IMR-90 (cell line): ENCODE data around the gene DPP6. TPM values are rescaled to one million over a fixed set of nuclear protein-coding genes. Genes with fewer than 3 reads are reported as not detected.

ENCODE experiments used
- ATAC-seq: fragments of 200-7000 bp; cut with Tn5 transposase; 2 replicates; pipeline ENCODE4 v1.9.1; 2020; ENCODE audit warnings: low read depth, mild to moderate bottlenecking, moderate library complexity
- BruUV-seq: library from RNA; stranded (reverse); fragments of 400-500 nt; replicated peaks from 2 replicates; lab custom pipeline; 2021; lab: Mats Ljungman, UMichigan
- CTCF ChIA-PET: fragments of 300-600 bp; formaldehyde crosslinking; extraction: SDS; loops from one replicate; lab custom pipeline; 2021; ENCODE audit warnings: antibody characterized with exemption; lab: Yijun Ruan, JAX
- POLR2A ChIA-PET: fragments of 300-600 bp; sonication (Branson Sonifier 250); formaldehyde crosslinking; loops from one replicate; lab custom pipeline; 2022; ENCODE audit warnings: antibody characterized with exemption; ENCODE audit not compliant: unreplicated experiment; lab: Charles Lee
- DNase-seq: peaks from one replicate; pipeline ENCODE4 v3.0.0; 2013
- H2AFZ ChIP-seq: replicated peaks from 2 replicates; pipeline ENCODE3; 2013; ENCODE audit warnings: low read length, mild to moderate bottlenecking; ENCODE audit not compliant: poor library complexity
- H2AK5ac ChIP-seq: 2 replicates; pipeline ENCODE4 v1.6.1; 2013; ENCODE audit warnings: low read depth, low read length, inconsistent platforms
- H2AK9ac ChIP-seq: replicated peaks from 2 replicates; pipeline ENCODE3; 2013; ENCODE audit warnings: mild to moderate bottlenecking, low read depth, low read length, moderate library complexity; ENCODE audit not compliant: poor library complexity
- H2BK120ac ChIP-seq: 2 replicates; pipeline ENCODE4 v1.6.1; 2013; ENCODE audit warnings: low read depth, low read length, inconsistent platforms
- H2BK15ac ChIP-seq: 3 replicates; pipeline ENCODE4 v1.6.1; 2013; ENCODE audit warnings: low read depth, low read length, inconsistent platforms
- H2BK20ac ChIP-seq: 2 replicates; pipeline ENCODE4 v1.6.1; 2013; ENCODE audit warnings: low read depth, mild to moderate bottlenecking, inconsistent platforms, low read length, moderate library complexity
- H2BK5ac ChIP-seq: 2 replicates; pipeline ENCODE4 v1.6.1; 2013; ENCODE audit warnings: mild to moderate bottlenecking, low read depth, low read length, inconsistent platforms; ENCODE audit not compliant: poor library complexity, severe bottlenecking
- H3K14ac ChIP-seq: replicated peaks from 2 replicates; pipeline ENCODE4 v1.6.1; 2013; ENCODE audit warnings: low read depth, low read length, inconsistent platforms
- H3K18ac ChIP-seq: 2 replicates; pipeline ENCODE4 v1.6.1; 2013; ENCODE audit warnings: low read depth, low read length, control low read depth
- H3K23ac ChIP-seq: 2 replicates; pipeline ENCODE4 v1.6.1; 2013; ENCODE audit warnings: low read depth, low read length, inconsistent platforms
- H3K27ac ChIP-seq: 2 replicates; pipeline ENCODE4 v1.5.1; 2013; ENCODE audit warnings: mild to moderate bottlenecking, control low read depth, low read length; ENCODE audit not compliant: insufficient read depth
- H3K27me3 ChIP-seq: 2 replicates; pipeline ENCODE4 v1.6.1; 2013; ENCODE audit warnings: low read length; ENCODE audit not compliant: control insufficient read depth, insufficient read depth
- H3K36me3 ChIP-seq: 2 replicates; pipeline ENCODE4 v1.6.1; 2013; ENCODE audit warnings: low read length, mixed read lengths; ENCODE audit not compliant: control insufficient read depth, insufficient read depth
- H3K4ac ChIP-seq: 2 replicates; pipeline ENCODE4 v1.6.1; 2013; ENCODE audit warnings: low read depth, low read length, inconsistent platforms
- H3K4me1 ChIP-seq: 2 replicates; pipeline ENCODE4 v1.6.1; 2013; ENCODE audit warnings: low read length, mixed read lengths; ENCODE audit not compliant: control insufficient read depth, insufficient read depth
- H3K4me2 ChIP-seq: 2 replicates; pipeline ENCODE4 v1.6.1; 2013; ENCODE audit warnings: low read depth, mild to moderate bottlenecking, control low read depth, low read length, moderate library complexity
- H3K4me3 ChIP-seq: 2 replicates; pipeline ENCODE4 v1.5.1; 2013; ENCODE audit warnings: low read depth, mild to moderate bottlenecking, control low read depth, low read length, moderate library complexity; ENCODE audit not compliant: insufficient read depth
- H3K56ac ChIP-seq: 2 replicates; pipeline ENCODE4 v1.6.1; 2013; ENCODE audit warnings: low read length, inconsistent platforms; ENCODE audit not compliant: insufficient read depth; ENCODE audit errors: extremely low read depth
- H3K79me1 ChIP-seq, 2 experiments: 2 replicates each; pipeline ENCODE4 v1.6.1; 2013; ENCODE audit warnings: low read length in 2 of 2, inconsistent platforms in 1 of 2, low read depth in 1 of 2
- H3K9ac ChIP-seq: 2 replicates; pipeline ENCODE4 v1.6.1; 2013; ENCODE audit warnings: low read depth, low read length, control low read depth
- H3K9me1 ChIP-seq: 2 replicates; pipeline ENCODE4 v1.6.1; 2013; ENCODE audit warnings: low read length, inconsistent platforms; ENCODE audit not compliant: insufficient read depth
- H3K9me3 ChIP-seq: 2 replicates; pipeline ENCODE4 v1.6.1; 2013; ENCODE audit warnings: low read length; ENCODE audit not compliant: control insufficient read depth, insufficient read depth
- H4K20me1 ChIP-seq: 2 replicates; pipeline ENCODE4 v1.6.1; 2013; ENCODE audit warnings: low read length, inconsistent platforms; ENCODE audit not compliant: insufficient read depth
- H4K5ac ChIP-seq: 2 replicates; pipeline ENCODE4 v1.6.1; 2013; ENCODE audit warnings: mild to moderate bottlenecking, low read depth, low read length, control low read depth
- H4K8ac ChIP-seq, 2 experiments: 2 replicates each; pipeline ENCODE4 v1.6.1; 2013; ENCODE audit warnings: low read depth in 2 of 2, low read length in 2 of 2, control low read depth in 1 of 2, inconsistent platforms in 1 of 2
- H4K91ac ChIP-seq: 2 replicates; pipeline ENCODE4 v1.6.1; 2013; ENCODE audit warnings: low read depth, low read length, inconsistent platforms; ENCODE audit not compliant: insufficient read depth
- BHLHE40 ChIP-seq: fragments of 150-350 bp; IDR thresholded peaks from 2 replicates; pipeline ENCODE4 v1.6.1; 2016; ENCODE audit warnings: mild to moderate bottlenecking, low read depth, low read length
- CEBPB ChIP-seq: IDR thresholded peaks from 2 replicates; pipeline ENCODE4 v1.6.1; 2012; ENCODE audit warnings: low read depth, low read length, improper control_type of control experiment
- CHD1 ChIP-seq: IDR thresholded peaks from 2 replicates; pipeline ENCODE4 v1.6.1; 2012; ENCODE audit warnings: low read depth, low read length, improper control_type of control experiment
- FOS ChIP-seq: fragments of 150-350 bp; IDR thresholded peaks from 2 replicates; pipeline ENCODE4 v1.6.1; 2016; ENCODE audit warnings: low read depth, low read length
- MAFK ChIP-seq: IDR thresholded peaks from 2 replicates; pipeline ENCODE4 v1.6.1; 2012; ENCODE audit warnings: low read depth, low read length, improper control_type of control experiment
- MAZ ChIP-seq: IDR thresholded peaks from 2 replicates; pipeline ENCODE4 v1.6.1; 2012; ENCODE audit warnings: low read depth, mild to moderate bottlenecking, low read length, improper control_type of control experiment, moderate library complexity, borderline replicate concordance
- MXI1 ChIP-seq: IDR thresholded peaks from 2 replicates; pipeline ENCODE4 v1.6.1; 2012; ENCODE audit warnings: low read depth, mild to moderate bottlenecking, low read length, moderate library complexity, borderline replicate concordance
- NFE2L2 ChIP-seq: fragments of 150-350 bp; IDR thresholded peaks from 2 replicates; pipeline ENCODE4 v1.6.1; 2016; ENCODE audit warnings: low read depth, mild to moderate bottlenecking, low read length
- POLR2A ChIP-seq: IDR thresholded peaks from 2 replicates; pipeline ENCODE4 v1.6.1; 2012; ENCODE audit warnings: mild to moderate bottlenecking, low read depth, low read length
- RAD21 ChIP-seq: IDR thresholded peaks from 2 replicates; pipeline ENCODE4 v1.6.1; 2012; ENCODE audit warnings: low read length, improper control_type of control experiment
- RCOR1 ChIP-seq: IDR thresholded peaks from 2 replicates; pipeline ENCODE4 v1.6.1; 2012; ENCODE audit warnings: mild to moderate bottlenecking, low read length, improper control_type of control experiment; ENCODE audit not compliant: insufficient replicate concordance
- RFX5 ChIP-seq: IDR thresholded peaks from 2 replicates; pipeline ENCODE4 v1.8.0; 2012; ENCODE audit warnings: low read depth, mild to moderate bottlenecking, low read length, moderate library complexity
- SMC3 ChIP-seq: fragments of 150-350 bp; IDR thresholded peaks from 2 replicates; pipeline ENCODE4 v1.6.1; 2016; ENCODE audit warnings: low read depth, mild to moderate bottlenecking, antibody characterized with exemption, low read length, moderate library complexity
- WGBS, 2 experiments: methylation state at CpG; one replicate each; pipeline versions ENCODE4 v1.1.5 to v1.1.7; 2013; ENCODE audit warnings: missing lambda C conversion rate in 2 of 2; ENCODE audit not compliant: insufficient read length in 1 of 2; ENCODE audit errors: extremely low coverage in 2 of 2; 5-methylcytosine and 5-hydroxymethylcytosine counted together
- dilution Hi-C: fragments of 300-500 bp; cut with HindIII; formaldehyde crosslinking; loops from one replicate; pipeline ENCODE4 v1.14.3; 2018; ENCODE audit warnings: low sequenced_read_pairs; ENCODE audit not compliant: unreplicated experiment
- in situ Hi-C: fragments of 300-500 bp; cut with MboI; formaldehyde crosslinking; loops from 3 replicates; pipeline ENCODE4 v1.14.3; 2019; ENCODE audit warnings: low sequenced_read_pairs, inconsistent platforms, mixed read lengths
- intact Hi-C: fragments of 100-400 bp; cut with micrococcal nuclease; formaldehyde crosslinking; loops from 2 replicates; pipeline ENCODE4 v1.10.0; 2022
- polyA plus RNA-seq, 3 experiments: library from polyadenylated mRNA; depleted of rRNA; stranded (reverse); fragments of >200 nt; gene quantifications; 2 replicates each; pipeline ENCODE4 v1.2.3, GENCODE V29; 2012; ENCODE audit warnings: low replicate concordance in 1 of 3
- total RNA-seq: library from RNA; depleted of rRNA; stranded (reverse); fragments of >200 nt; gene quantifications from 2 replicates; pipeline ENCODE4 v1.2.3, GENCODE V29; 2012
- TF ChIP-seq, protein P1 (sequence below): fragments of 150-350 bp; IDR thresholded peaks from 2 replicates; pipeline ENCODE4 v1.6.1; 2016; ENCODE audit warnings: low read depth, mild to moderate bottlenecking, low read length, moderate library complexity, borderline replicate concordance
- TF ChIP-seq, protein P2 (sequence below): fragments of 150-350 bp; IDR thresholded peaks from 2 replicates; pipeline ENCODE4 v1.6.1; 2017; ENCODE audit warnings: mild to moderate bottlenecking, antibody characterized with exemption, low read length, low read depth
- TF ChIP-seq, protein P3 (sequence below): conservative IDR thresholded peaks from 2 replicates; pipeline ENCODE4 v1.5.1; 2012; ENCODE audit warnings: mild to moderate bottlenecking, low read depth, low read length, improper control_type of control experiment

DPP6 gene
- total and polyA plus RNA-seq, 2 of the 4 experiments (the other 2 are of a cell fraction) = not detected

DNA sequence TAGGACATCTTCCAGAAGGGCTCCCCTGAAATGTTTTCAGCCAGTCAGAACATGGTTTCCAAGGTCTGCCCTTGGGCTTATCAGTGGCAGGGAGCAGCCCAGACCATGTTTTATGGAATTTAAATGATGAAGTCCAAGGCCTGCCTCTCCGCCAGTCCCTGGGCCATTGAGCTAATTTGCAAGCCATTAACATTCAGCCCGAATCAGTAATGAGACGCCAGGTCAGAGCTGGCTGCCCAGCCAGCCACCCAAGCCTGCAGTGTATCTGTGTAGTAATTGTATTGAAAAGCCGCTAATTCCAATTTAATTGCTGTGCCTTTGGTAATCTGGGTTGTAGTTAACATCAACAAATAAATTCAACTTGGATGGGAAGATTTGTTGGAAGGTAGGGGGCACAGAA lies 819.3 kb downstream of the DPP6 start:
- no peak overlapping the region for H4K91ac ChIP-seq
- DNase-seq (no peak), ATAC-seq (no peak)
- H4K5ac ChIP-seq = no peak overlapping the region
- H3K4me1 ChIP-seq = no peaks in the 10 kb centered on the region
- H2AFZ ChIP-seq = no peak overlapping the region
- no peak overlapping the region for H3K18ac ChIP-seq
- dilution Hi-C loops = no loop called here
- H3K9me3 ChIP-seq = peaks cover 43% of the 10 kb centered on the region
- H3K14ac ChIP-seq = no peak overlapping the region
- H3K23ac ChIP-seq = no peak overlapping the region
- intact Hi-C loops = no loop called here
- no peak overlapping the region for H3K56ac ChIP-seq
- H3K4me2 ChIP-seq = no peak overlapping the region
- H3K27me3 ChIP-seq = no peaks in the 10 kb centered on the region
- no peak overlapping the region for H2BK5ac ChIP-seq
- no peak overlapping the region for H2AK5ac ChIP-seq
- H3K9ac ChIP-seq = no peak overlapping the region
- H4K20me1 ChIP-seq = no peaks in the 10 kb centered on the region
- in situ Hi-C loops = no loop called here
- H2AK9ac ChIP-seq = no peak overlapping the region
- ChIA-PET CTCF (no interaction called here), POLR2A (no interaction called here)
- no TSS peak for BruUV-seq
- no peak overlapping the region for H3K4me3 ChIP-seq
- H3K36me3 ChIP-seq = no peaks in the 10 kb centered on the region
- H4K8ac ChIP-seq = no peak overlapping the region
- TF ChIP-seq, protein P1, sequence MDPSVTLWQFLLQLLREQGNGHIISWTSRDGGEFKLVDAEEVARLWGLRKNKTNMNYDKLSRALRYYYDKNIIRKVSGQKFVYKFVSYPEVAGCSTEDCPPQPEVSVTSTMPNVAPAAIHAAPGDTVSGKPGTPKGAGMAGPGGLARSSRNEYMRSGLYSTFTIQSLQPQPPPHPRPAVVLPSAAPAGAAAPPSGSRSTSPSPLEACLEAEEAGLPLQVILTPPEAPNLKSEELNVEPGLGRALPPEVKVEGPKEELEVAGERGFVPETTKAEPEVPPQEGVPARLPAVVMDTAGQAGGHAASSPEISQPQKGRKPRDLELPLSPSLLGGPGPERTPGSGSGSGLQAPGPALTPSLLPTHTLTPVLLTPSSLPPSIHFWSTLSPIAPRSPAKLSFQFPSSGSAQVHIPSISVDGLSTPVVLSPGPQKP = no peak
- TF ChIP-seq, protein P2, sequence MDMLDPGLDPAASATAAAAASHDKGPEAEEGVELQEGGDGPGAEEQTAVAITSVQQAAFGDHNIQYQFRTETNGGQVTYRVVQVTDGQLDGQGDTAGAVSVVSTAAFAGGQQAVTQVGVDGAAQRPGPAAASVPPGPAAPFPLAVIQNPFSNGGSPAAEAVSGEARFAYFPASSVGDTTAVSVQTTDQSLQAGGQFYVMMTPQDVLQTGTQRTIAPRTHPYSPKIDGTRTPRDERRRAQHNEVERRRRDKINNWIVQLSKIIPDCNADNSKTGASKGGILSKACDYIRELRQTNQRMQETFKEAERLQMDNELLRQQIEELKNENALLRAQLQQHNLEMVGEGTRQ = no peak
- TF ChIP-seq CEBPB (no peak), MAZ (no peak), NFE2L2 (no peak), POLR2A (no peak), MXI1 (no peak), FOS (no peak), RFX5 (no peak), RAD21 (no peak), BHLHE40 (no peak), RCOR1 (no peak), SMC3 (no peak), CHD1 (no peak), MAFK (no peak)
- TF ChIP-seq, protein P3, sequence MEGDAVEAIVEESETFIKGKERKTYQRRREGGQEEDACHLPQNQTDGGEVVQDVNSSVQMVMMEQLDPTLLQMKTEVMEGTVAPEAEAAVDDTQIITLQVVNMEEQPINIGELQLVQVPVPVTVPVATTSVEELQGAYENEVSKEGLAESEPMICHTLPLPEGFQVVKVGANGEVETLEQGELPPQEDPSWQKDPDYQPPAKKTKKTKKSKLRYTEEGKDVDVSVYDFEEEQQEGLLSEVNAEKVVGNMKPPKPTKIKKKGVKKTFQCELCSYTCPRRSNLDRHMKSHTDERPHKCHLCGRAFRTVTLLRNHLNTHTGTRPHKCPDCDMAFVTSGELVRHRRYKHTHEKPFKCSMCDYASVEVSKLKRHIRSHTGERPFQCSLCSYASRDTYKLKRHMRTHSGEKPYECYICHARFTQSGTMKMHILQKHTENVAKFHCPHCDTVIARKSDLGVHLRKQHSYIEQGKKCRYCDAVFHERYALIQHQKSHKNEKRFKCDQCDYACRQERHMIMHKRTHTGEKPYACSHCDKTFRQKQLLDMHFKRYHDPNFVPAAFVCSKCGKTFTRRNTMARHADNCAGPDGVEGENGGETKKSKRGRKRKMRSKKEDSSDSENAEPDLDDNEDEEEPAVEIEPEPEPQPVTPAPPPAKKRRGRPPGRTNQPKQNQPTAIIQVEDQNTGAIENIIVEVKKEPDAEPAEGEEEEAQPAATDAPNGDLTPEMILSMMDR = no peak
- no CpG with 5 or more reads among the region's 4 CpGs for WGBS, 2 experiments
- H2BK15ac ChIP-seq = no peak overlapping the region
- no peaks in the 10 kb centered on the region for H3K79me1 ChIP-seq
- no peaks in the 10 kb centered on the region for H3K9me1 ChIP-seq
- H3K4ac ChIP-seq = no peak overlapping the region
- H2BK20ac ChIP-seq = no peak overlapping the region
- no peak overlapping the region for H3K27ac ChIP-seq
- H2BK120ac ChIP-seq = no peak overlapping the region
